CD8-positive, alpha-beta memory T cell (primary cell): ENCODE data around the gene SLCO4A1. TPM values are rescaled to one million over a fixed set of nuclear protein-coding genes. Genes with fewer than 3 reads are reported as not detected.

ENCODE experiments used
- CTCF ChIA-PET: fragments of 350-600 bp; sonication (Branson Sonifier 250); formaldehyde crosslinking; loops from one replicate; lab custom pipeline; 2021; ENCODE audit warnings: antibody characterized with exemption; lab: Charles Lee
- POLR2A ChIA-PET: fragments of 350-600 bp; sonication (Branson Sonifier 250); formaldehyde crosslinking; loops from one replicate; lab custom pipeline; 2021; ENCODE audit warnings: antibody characterized with exemption; lab: Charles Lee
- DNase-seq, 5 donors: peaks; one replicate each; pipeline versions ENCODE4 v3.0.0 to v3.0.0-alpha.2; 2020 to 2022; ENCODE audit warnings: mixed read lengths in 1 of 5
- H3K27ac ChIP-seq: one replicate; pipeline ENCODE4 v1.7.0; 2013; ENCODE audit warnings: low read depth, mild to moderate bottlenecking, low read length, moderate library complexity
- H3K27me3 ChIP-seq: 2 replicates; pipeline ENCODE4 v1.7.0; 2013; ENCODE audit warnings: low read length, mild to moderate bottlenecking; ENCODE audit not compliant: insufficient read depth, poor library complexity, severe bottlenecking
- H3K36me3 ChIP-seq: 2 replicates; pipeline ENCODE4 v1.7.0; 2013; ENCODE audit warnings: mild to moderate bottlenecking, low read length, moderate library complexity; ENCODE audit not compliant: insufficient read depth
- H3K4me1 ChIP-seq: 2 replicates; pipeline ENCODE4 v1.7.0; 2013; ENCODE audit warnings: mild to moderate bottlenecking, low read length, moderate library complexity; ENCODE audit not compliant: insufficient read depth
- H3K4me3 ChIP-seq: 2 replicates; pipeline ENCODE4 v1.7.0; 2013; ENCODE audit warnings: mild to moderate bottlenecking, low read length
- H3K9me3 ChIP-seq: 2 replicates; pipeline ENCODE4 v1.7.0; 2013; ENCODE audit warnings: mild to moderate bottlenecking, low read length
- H3K27ac Mint-ChIP-seq, 8 donors: one replicate each; pipeline ENCODE4 v1.8.0; 2020 to 2021; ENCODE audit warnings: mixed read lengths in 8 of 8, mild to moderate bottlenecking in 6 of 8, inconsistent platforms in 3 of 8, moderate library complexity in 3 of 8
- H3K27me3 Mint-ChIP-seq, 2 donors: one replicate each; pipeline ENCODE4 v1.8.0; 2020 to 2021; ENCODE audit warnings: mixed read lengths in 2 of 2, mild to moderate bottlenecking in 1 of 2, moderate library complexity in 1 of 2
- H3K36me3 Mint-ChIP-seq, 3 donors: one replicate each; pipeline ENCODE4 v1.8.0; 2020 to 2021; ENCODE audit warnings: mixed read lengths in 3 of 3, inconsistent platforms in 1 of 3, mild to moderate bottlenecking in 1 of 3
- H3K4me1 Mint-ChIP-seq, 3 donors: one replicate each; pipeline ENCODE4 v1.8.0; 2020 to 2021; ENCODE audit warnings: mixed read lengths in 3 of 3, inconsistent platforms in 1 of 3, mild to moderate bottlenecking in 1 of 3
- H3K4me3 Mint-ChIP-seq, 7 donors: one replicate each; pipeline ENCODE4 v1.8.0; 2020 to 2021; ENCODE audit warnings: mixed read lengths in 7 of 7, mild to moderate bottlenecking in 6 of 7, moderate library complexity in 4 of 7, inconsistent platforms in 2 of 7
- H3K9me3 Mint-ChIP-seq, 5 donors: one replicate each; pipeline ENCODE4 v1.8.0; 2020 to 2022; ENCODE audit warnings: mixed read lengths in 5 of 5, mild to moderate bottlenecking in 3 of 5, moderate library complexity in 2 of 5, inconsistent platforms in 1 of 5
- polyA plus RNA-seq: library from polyadenylated mRNA; unstranded; fragments of 300-500 nt; fragmentation: Illumina TruSeq; gene quantifications from one replicate; pipeline ENCODE4 v1.2.3, GENCODE V29; 2021
- total RNA-seq, 2 experiments: library from RNA; stranded (reverse); gene quantifications; one replicate each; pipeline ENCODE4 v1.2.3, GENCODE V29; 2021

SLCO4A1 gene
- total and polyA plus RNA-seq, 3 experiments from 2014 or later, result 0.47 to 44.9 (median 42.0) TPM

DNA sequence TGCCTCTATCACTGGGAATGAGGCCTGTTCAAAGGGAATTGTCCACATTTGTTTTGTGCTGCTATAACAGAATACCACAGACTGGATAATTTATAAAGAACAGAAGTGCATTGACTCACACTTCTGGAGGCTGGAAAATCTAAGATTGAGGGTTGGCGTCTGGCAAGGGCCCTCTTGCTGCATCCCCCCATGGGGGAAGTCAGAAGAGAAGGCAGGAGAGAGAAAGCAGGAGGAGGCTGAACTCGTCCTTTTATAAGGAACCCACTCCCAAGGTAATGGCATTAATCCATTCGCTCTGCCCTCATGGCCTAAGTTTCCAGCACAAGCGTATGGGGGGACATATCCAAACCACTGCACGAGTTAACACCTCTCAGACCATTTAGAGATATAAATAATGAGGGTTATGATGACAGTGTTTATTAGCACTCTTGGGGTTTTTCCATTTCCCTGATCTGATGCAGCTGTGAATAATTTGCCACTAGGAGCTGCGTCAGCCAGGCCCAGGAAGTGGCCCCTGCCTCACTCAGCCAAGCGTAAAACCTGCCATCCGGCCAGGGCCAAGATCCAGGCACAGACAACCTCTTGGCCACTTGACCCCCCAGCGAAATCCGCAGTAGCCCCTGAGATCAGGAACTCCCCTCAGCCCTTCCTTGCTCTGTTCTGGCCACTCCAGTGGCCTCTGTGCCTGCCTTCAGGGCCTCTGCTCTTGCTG is 14.2 kb upstream of the SLCO4A1 start:
- Histone ChIP-seq H3K4me3 (no peak overlapping the region), H3K27ac (no peak overlapping the region), H3K36me3 (no peaks in the 10 kb centered on the region), H3K27me3 (no peaks in the 10 kb centered on the region), H3K9me3 (no peaks in the 10 kb centered on the region), H3K4me1 (peaks cover 12% of the 10 kb centered on the region)
- H3K27me3 Mint-ChIP-seq, result peaks cover under 1 to 10% of the 10 kb centered on the region in 2 donors
- no peaks in the 10 kb centered on the region for H3K36me3 Mint-ChIP-seq
- peaks cover 9 to 11% (median 11%) of the 10 kb centered on the region in 3 donors for H3K4me1 Mint-ChIP-seq
- no peak for DNase-seq
- CTCF ChIA-PET, result no interaction called here
- H3K27ac Mint-ChIP-seq, result peak overlapping the region in 1 of 8 donors; percentile 58
- H3K9me3 Mint-ChIP-seq, result no peaks in the 10 kb centered on the region
- POLR2A ChIA-PET, result no interaction called here
- no peak overlapping the region for H3K4me3 Mint-ChIP-seq

DNA sequence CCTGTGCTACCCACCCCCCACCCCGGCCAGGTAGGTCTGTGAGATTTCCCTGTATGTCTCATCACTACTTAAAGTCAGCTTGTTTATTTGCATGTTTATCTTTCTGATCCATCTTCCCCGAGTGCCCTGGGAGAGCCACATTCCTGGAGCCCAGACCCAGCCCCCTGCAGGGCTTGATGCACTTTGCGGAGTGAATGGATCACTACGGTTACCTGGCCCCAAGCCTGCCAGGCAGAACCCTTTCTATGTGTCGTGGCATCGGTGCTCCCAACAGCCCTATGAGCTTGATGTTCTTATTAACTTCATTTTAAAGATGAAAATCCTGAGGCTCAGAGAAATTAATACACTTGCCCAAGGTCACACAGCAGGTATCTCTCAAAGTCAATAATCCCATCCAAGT is 13.6 kb upstream of the SLCO4A1 start:
- Histone ChIP-seq H3K27me3 (no peaks in the 10 kb centered on the region), H3K4me3 (no peak overlapping the region), H3K4me1 (peaks cover 5% of the 10 kb centered on the region), H3K27ac (no peak overlapping the region), H3K9me3 (no peaks in the 10 kb centered on the region), H3K36me3 (no peaks in the 10 kb centered on the region)
- no peak for DNase-seq
- Mint-ChIP-seq H3K9me3 (no peaks in the 10 kb centered on the region), H3K27me3 (peaks cover 3 to 14% of the 10 kb centered on the region in 2 donors), H3K4me1 (peaks cover 3 to 5% (median 4%) of the 10 kb centered on the region in 3 donors), H3K36me3 (no peaks in the 10 kb centered on the region), H3K27ac (no peak overlapping the region), H3K4me3 (no peak overlapping the region)
- CTCF ChIA-PET, result no interaction called here
- POLR2A ChIA-PET, result no interaction called here

DNA sequence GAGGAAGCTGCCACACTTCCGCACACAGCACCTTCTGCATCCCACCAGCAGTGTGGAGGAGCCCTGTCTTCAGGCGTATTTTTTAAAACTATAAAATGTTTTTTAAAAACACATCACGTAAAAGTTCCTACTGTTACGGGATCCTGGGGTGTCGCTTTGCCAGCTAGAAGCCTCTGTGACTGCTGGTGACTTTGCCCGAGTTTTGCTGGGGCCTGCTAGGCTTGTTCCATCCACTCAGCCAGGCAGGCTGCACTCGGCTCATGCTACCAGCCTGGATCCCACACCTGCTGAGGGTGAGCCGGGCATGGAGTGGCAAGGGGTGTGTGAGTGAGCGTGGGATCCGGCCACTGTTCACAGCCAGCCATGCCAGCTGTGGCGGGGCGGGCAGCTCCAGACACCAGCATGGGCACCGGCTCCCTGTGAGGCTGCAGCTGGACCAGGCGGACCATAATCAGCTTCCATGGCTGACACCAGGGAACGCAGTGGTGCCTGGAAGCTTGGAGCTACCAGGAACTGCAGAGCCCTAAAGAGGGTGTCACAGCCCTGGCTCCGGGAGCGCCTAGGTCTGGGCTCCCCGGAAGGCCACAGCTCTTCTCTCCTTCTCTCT is 12.3 kb upstream of the SLCO4A1 start:
- H3K27ac Mint-ChIP-seq, result no peak overlapping the region
- H3K9me3 Mint-ChIP-seq, result no peaks in the 10 kb centered on the region
- DNase-seq, result no peak
- Histone ChIP-seq H3K4me1 (no peaks in the 10 kb centered on the region), H3K36me3 (no peaks in the 10 kb centered on the region), H3K4me3 (no peak overlapping the region), H3K27me3 (no peaks in the 10 kb centered on the region), H3K27ac (no peak overlapping the region), H3K9me3 (no peaks in the 10 kb centered on the region)
- CTCF ChIA-PET, result no interaction called here
- peaks cover 5 to 16% of the 10 kb centered on the region in 2 donors for H3K27me3 Mint-ChIP-seq
- POLR2A ChIA-PET, result no interaction called here
- no peaks in the 10 kb centered on the region for H3K4me1 Mint-ChIP-seq
- H3K36me3 Mint-ChIP-seq, result no peaks in the 10 kb centered on the region
- H3K4me3 Mint-ChIP-seq, result no peak overlapping the region

DNA sequence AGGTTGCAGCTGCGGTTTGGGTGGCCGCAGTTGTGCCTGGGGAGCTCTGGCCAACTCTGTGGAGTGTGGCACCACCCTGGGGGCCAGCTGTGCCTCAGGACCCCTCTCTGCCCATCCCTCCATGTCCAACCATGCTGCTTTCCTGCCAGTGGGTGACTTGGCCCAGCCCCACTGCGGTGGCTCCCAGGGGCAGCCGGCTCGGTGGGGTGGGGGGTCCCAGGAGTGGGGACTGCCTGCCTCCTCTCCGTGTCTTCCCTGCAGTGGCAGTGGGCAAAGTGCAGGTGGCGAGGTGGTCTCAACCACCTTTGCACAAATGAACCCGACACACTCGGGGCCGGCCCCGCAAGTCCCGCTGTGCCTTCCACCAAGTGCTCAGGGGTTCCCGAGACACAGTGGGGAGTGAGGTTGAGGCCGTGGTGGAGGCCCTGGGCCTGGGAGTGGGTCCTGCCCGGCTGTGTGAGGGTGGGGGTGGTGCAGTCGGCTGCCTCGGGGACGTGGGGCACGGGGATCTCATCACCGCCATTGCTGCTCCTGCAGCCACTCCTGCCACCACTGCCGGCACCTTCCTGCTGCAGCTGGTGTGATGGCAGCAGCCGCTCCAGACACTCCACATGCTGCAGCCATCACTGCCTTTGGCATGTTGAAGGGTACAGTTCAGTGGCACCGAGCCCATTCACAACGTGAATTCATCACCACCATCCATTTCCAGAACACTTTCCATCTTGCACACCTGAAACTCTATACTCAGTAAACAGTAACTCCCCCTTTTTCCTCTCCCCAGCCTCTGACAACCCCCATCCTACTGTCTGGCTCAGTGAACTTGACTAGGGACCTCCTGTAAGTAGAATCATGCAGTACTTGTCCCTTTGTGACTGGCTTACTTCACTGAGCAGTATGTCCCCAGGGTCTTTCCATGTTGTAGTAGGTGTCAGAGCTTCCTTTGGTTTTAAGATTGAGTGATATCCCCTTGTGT is 10.7 kb upstream of the SLCO4A1 start:
- no peak overlapping the region for H3K27ac Mint-ChIP-seq
- H3K4me3 Mint-ChIP-seq, result no peak overlapping the region
- peaks cover 5 to 24% of the 10 kb centered on the region in 2 donors for H3K27me3 Mint-ChIP-seq
- no peak for DNase-seq
- no peaks in the 10 kb centered on the region for H3K4me1 Mint-ChIP-seq
- Histone ChIP-seq H3K4me3 (no peak overlapping the region), H3K4me1 (no peaks in the 10 kb centered on the region), H3K9me3 (no peaks in the 10 kb centered on the region), H3K36me3 (no peaks in the 10 kb centered on the region), H3K27me3 (no peaks in the 10 kb centered on the region), H3K27ac (no peak overlapping the region)
- H3K36me3 Mint-ChIP-seq, result no peaks in the 10 kb centered on the region
- CTCF ChIA-PET, result no interaction called here
- no peaks in the 10 kb centered on the region for H3K9me3 Mint-ChIP-seq
- POLR2A ChIA-PET, result no interaction called here

DNA sequence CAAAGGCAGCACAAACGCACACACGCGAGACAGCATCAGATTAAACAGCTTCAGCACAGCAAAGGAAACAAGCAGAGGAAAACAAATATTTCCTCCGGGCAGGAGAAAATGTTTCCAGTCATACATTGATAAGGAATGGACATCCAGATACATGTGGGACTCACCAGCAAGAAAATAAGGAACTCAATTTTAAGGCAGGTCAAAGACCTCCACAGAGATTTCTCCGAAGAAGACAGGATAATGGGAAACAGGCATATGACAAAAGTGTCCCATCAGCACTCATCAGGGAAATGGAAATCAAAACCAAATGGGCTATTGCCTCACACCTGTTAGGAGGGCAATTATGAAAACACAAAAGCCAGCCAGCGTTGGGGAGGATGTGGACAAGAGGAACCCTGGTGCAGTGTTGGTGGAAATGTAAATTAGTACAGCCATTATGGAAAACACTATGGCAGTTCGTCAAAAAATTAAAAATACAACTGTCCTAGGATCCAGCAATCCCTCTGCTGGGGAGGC is 9.7 kb upstream of the SLCO4A1 start:
- CTCF ChIA-PET, result no interaction called here
- H3K4me1 ChIP-seq, result no peaks in the 10 kb centered on the region
- no peak overlapping the region for H3K4me3 ChIP-seq
- POLR2A ChIA-PET, result no interaction called here
- Mint-ChIP-seq H3K9me3 (no peaks in the 10 kb centered on the region), H3K4me3 (no peak overlapping the region), H3K4me1 (no peaks in the 10 kb centered on the region), H3K36me3 (no peaks in the 10 kb centered on the region), H3K27ac (no peak overlapping the region), H3K27me3 (peaks cover 5 to 24% of the 10 kb centered on the region in 2 donors)
- no peaks in the 10 kb centered on the region for H3K9me3 ChIP-seq
- no peak for DNase-seq
- no peak overlapping the region for H3K27ac ChIP-seq
- H3K36me3 ChIP-seq, result no peaks in the 10 kb centered on the region
- no peaks in the 10 kb centered on the region for H3K27me3 ChIP-seq

DNA sequence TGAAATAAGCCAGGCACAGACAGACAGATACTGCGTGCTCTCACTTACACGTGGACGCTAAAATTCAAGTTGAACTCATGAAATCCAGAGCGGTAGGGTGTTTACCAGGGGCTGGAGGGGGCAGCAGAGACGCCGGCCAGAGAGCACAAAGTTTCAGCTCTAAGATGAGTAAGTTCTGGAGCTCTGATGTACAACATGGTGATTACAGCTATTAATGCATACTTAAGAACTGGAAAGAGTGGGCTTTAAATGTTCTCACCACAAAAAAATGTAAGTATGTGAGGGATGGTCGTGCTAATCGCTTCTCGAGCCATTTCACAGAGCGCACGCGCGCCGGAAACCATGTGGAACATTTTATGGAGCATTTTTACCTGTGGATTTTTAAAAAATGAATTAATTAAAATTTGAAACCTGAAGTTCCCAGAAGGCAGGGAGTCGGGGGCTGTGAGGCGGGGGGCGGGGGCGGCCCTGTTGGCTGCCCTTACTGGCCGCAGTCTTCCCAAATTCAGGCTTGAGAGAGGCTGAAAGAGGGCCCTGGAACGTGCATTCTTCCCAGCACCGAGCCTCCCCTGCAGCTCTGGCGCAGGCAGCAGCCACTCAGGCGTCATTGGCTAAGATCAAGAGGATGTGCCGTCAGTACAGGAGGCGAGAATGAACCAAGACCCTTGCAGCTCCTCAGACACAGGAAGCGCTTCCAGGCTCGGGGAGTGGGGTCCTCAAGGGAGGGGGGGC is 8.5 kb upstream of the SLCO4A1 start:
- Mint-ChIP-seq H3K27ac (no peak overlapping the region), H3K36me3 (no peaks in the 10 kb centered on the region), H3K9me3 (no peaks in the 10 kb centered on the region), H3K4me1 (no peaks in the 10 kb centered on the region), H3K27me3 (peaks cover 5 to 24% of the 10 kb centered on the region in 2 donors), H3K4me3 (no peak overlapping the region)
- ChIA-PET CTCF (no interaction called here), POLR2A (no interaction called here)
- no peaks in the 10 kb centered on the region for H3K9me3 ChIP-seq
- no peaks in the 10 kb centered on the region for H3K36me3 ChIP-seq
- H3K27me3 ChIP-seq, result no peaks in the 10 kb centered on the region
- no peak overlapping the region for H3K4me3 ChIP-seq
- H3K27ac ChIP-seq, result no peak overlapping the region
- no peak for DNase-seq
- H3K4me1 ChIP-seq, result no peaks in the 10 kb centered on the region

DNA sequence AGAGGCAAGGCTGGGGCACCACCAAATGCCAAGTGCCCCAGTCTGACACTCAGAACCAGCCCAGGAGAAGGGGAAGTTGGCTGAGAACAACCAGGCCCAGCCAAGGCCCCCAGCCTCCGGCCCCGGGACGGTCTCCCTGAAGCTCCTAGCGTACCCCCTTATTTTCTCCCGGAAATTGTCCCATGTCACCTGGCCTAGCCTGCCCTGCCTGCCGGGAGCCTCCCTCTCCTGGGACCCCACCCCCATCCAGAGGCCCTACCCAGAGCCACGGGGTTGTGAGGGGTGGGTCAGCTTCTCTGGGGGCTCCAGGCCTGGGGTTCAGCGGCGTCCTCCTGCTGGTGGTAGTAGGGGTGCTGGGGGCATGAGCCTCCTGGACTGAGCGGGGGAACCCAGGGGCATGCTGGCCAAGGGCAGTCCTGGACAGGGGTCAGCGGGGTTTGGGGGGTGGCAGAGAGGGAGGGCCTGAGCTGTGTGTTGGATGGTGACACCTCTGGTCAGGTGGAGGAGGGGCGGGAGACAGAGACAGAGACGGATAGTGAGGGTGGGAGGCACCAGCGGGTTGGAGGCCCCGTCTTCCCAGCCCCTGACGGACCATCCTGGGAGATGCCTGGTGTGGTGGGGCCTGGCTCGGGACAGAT is 7.9 kb upstream of the SLCO4A1 start:
- H3K4me1 ChIP-seq, result no peaks in the 10 kb centered on the region
- DNase-seq, result no peak
- Mint-ChIP-seq H3K36me3 (no peaks in the 10 kb centered on the region), H3K4me3 (no peak overlapping the region), H3K27me3 (peaks cover 5 to 24% of the 10 kb centered on the region in 2 donors), H3K27ac (no peak overlapping the region), H3K9me3 (no peaks in the 10 kb centered on the region), H3K4me1 (no peaks in the 10 kb centered on the region)
- H3K27ac ChIP-seq, result no peak overlapping the region
- CTCF ChIA-PET, result no interaction called here
- H3K9me3 ChIP-seq, result no peaks in the 10 kb centered on the region
- H3K4me3 ChIP-seq, result no peak overlapping the region
- H3K36me3 ChIP-seq, result no peaks in the 10 kb centered on the region
- POLR2A ChIA-PET, result no interaction called here
- no peaks in the 10 kb centered on the region for H3K27me3 ChIP-seq
